AG04449 (cell line): Measurements from ENCODE around the gene FRMD5.

Source experiments
- CTCF ChIA-PET: fragments of 350-600 bp; formaldehyde crosslinking; extraction: SDS; loops from one replicate; lab custom pipeline; 2021; ENCODE audit warnings: antibody characterized with exemption; lab: Yijun Ruan, JAX
- POLR2A ChIA-PET: fragments of 400-600, 350-600 bp; formaldehyde crosslinking; extraction: SDS; loops from one replicate; lab custom pipeline; 2020; ENCODE audit warnings: antibody characterized with exemption, inconsistent platforms; lab: Yijun Ruan, JAX
- DNase-seq: peaks from one replicate; pipeline ENCODE4 v3.0.0-alpha.2; 2010; ENCODE audit warnings: low read depth, low spot score
- H3K4me3 ChIP-seq: 2 replicates; pipeline ENCODE4 v1.5.1; 2011; ENCODE audit warnings: low read depth, mild to moderate bottlenecking, control low read depth, low read length
- CTCF ChIP-seq: IDR thresholded peaks from one replicate; pipeline ENCODE4 v1.5.1; 2011; ENCODE audit warnings: mild to moderate bottlenecking, moderate library complexity, low read length, control low read depth, inconsistent platforms; ENCODE audit not compliant: insufficient read depth; ENCODE audit errors: missing control alignments

FRMD5 gene

DNA sequence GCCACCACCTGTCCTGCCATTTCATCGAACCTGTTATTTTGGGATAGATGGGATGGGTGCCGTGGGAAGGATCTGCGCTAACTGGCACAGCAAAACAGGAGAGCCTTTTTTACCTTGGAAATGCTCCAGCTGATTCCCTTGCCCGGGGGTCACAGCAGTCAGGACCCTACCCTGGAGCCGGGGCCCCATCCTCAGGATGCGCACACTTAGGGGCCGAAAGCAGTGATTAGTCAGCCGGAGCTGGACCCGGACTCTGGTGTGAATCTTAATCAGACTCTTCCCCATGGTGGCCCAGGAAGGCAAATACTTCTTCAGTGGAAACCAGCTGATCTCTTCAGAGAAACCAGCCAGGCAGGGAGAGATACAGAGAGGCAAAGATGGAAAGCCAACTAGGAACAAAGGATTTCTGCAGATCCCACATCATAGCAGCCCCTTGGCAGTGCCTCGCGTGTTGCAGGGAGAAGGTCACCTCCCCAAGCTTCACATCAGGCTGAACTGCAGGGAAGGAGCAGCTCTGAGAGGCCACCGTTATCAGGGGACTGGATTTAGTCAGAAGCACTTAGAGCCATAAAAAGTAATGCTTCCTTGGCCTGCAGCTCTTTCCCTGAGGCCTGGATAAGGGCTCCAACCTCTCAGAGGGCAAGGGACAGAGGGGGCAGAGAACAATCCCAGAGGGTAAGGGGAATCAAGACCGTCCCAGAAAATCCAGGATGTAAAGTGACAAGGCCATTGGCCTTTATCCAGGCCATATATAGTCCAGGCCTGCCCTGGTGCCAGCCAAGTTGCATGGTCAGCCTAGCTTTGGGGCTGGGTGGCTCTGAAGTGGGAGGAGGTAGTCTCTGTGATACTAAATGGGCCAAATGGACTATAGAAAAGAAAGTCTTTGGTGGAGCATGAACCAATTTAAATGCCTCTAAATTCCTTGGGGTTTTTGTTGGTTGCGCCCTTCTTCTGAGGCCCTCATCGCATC, 315.4 kb downstream of the FRMD5 start:
- ChIA-PET CTCF (interaction anchor here (0.7 to 12.7 kb wide), 8 partner anchors 9 to 408 kb away, joined by 3 to 84 read pairs (median 5); no protein-coding TSS in a partner anchor), POLR2A (no interaction called here)
- no peak overlapping the region for H3K4me3 ChIP-seq
- no peak for DNase-seq
- no peak for TF ChIP-seq CTCF

GRCh38 chr15:43878446-43878845, 316.6 kb downstream of the FRMD5 start:
- ChIA-PET POLR2A (interaction anchor here (0.7 kb wide), 1 partner anchor 452 kb away, joined by 4 read pairs; no protein-coding TSS in a partner anchor), CTCF (interaction anchor here (0.9 to 6.9 kb wide), 3 partner anchors 8 to 623 kb away, joined by 3 to 61 read pairs (median 8); no protein-coding TSS in a partner anchor)
- TF ChIP-seq CTCF: no peak
- H3K4me3 ChIP-seq: no peak overlapping the region
- DNase-seq: no peak

DNA sequence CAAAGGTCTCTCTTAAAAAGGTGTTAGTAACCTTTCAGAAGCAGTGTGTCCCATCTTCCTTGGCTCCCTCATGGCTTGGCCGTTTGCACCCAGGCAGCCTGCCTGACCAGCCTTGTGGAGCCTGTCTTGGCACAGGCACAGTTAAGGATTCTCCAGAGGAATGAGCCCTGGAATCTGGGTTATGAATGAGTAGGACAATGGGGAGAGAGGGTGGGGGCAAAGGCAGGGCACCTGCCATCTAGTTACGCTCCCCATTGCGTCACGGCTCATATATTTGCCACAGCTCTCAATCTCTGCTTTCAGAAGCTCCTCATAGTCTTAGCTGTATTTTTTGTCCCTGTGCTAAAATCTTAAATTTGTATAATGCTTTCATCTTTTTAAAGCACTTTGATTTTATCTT, 317.7 kb downstream of the FRMD5 start:
- TF ChIP-seq CTCF: no peak
- no peak overlapping the region for H3K4me3 ChIP-seq
- POLR2A ChIA-PET: no interaction called here
- no peak for DNase-seq
- CTCF ChIA-PET: interaction anchor here (0.7 to 2.2 kb wide), 5 partner anchors 27 to 624 kb away, joined by 3 to 8 read pairs (median 6); no protein-coding TSS in a partner anchor

GRCh38 chr15:43876872-43877271, 318.2 kb downstream of the FRMD5 start:
- no peak for DNase-seq
- no peak overlapping the region for H3K4me3 ChIP-seq
- ChIA-PET CTCF (interaction anchor here (0.7 to 2.2 kb wide), 5 partner anchors 27 to 624 kb away, joined by 3 to 8 read pairs (median 6); no protein-coding TSS in a partner anchor), POLR2A (no interaction called here)
- no peak for TF ChIP-seq CTCF

GRCh38 chr15:43873651-43874050, 321.4 kb downstream of the FRMD5 start:
- no peak overlapping the region for H3K4me3 ChIP-seq
- ChIA-PET CTCF (interaction anchor here (1.4 to 7.5 kb wide), 8 partner anchors 8 to 347 kb away, joined by 3 to 61 read pairs (median 16); no protein-coding TSS in a partner anchor), POLR2A (no interaction called here)
- no peak for TF ChIP-seq CTCF
- DNase-seq: no peak
